Spleen (tissue), 11 donors: ENCODE results near the gene CRNN. TPM values are rescaled to one million over a fixed set of nuclear protein-coding genes. Genes with fewer than 3 reads are reported as not detected.

ENCODE experiments used
- DNase-seq: peaks from one replicate; pipeline ENCODE4 v3.0.0-alpha.2; 2020
- H3K27ac ChIP-seq, 8 donors: fragments of 200-600 bp; sonication (generic) in 7 of 8; 1 replicate in 4 of 8; 2 replicates in 4 of 8; pipeline versions ENCODE4 v1.5.0 to v1.8.0; 2016 to 2021; ENCODE audit warnings: inconsistent platforms in 4 of 8, mild to moderate bottlenecking in 4 of 8, moderate library complexity in 1 of 8
- H3K27me3 ChIP-seq, 7 donors: fragments of 200-600 bp; sonication (generic) in 6 of 7; replicated peaks in 1 of 7; 1 replicate in 4 of 7; 2 replicates in 3 of 7; pipeline versions ENCODE4 v1.5.0 to v1.8.0; 2016 to 2021; ENCODE audit warnings: inconsistent platforms in 3 of 7, mild to moderate bottlenecking in 1 of 7
- H3K36me3 ChIP-seq, 6 donors: fragments of 200-600 bp; sonication (generic) in 5 of 6; 1 replicate in 4 of 6; 2 replicates in 2 of 6; pipeline versions ENCODE4 v1.5.0 to v1.8.0; 2016 to 2021; ENCODE audit warnings: inconsistent platforms in 2 of 6
- H3K4me1 ChIP-seq, 6 donors: fragments of 200-600 bp; sonication (generic) in 5 of 6; 1 replicate in 3 of 6; 2 replicates in 3 of 6; pipeline versions ENCODE4 v1.5.0 to v1.8.0; 2016 to 2021; ENCODE audit warnings: inconsistent platforms in 3 of 6
- H3K4me3 ChIP-seq, 8 donors: fragments of 200-600 bp; sonication (generic) in 7 of 8; 1 replicate in 4 of 8; 2 replicates in 4 of 8; pipeline versions ENCODE4 v1.5.0 to v1.8.0; 2016 to 2021; ENCODE audit warnings: inconsistent platforms in 4 of 8, mild to moderate bottlenecking in 4 of 8, moderate library complexity in 2 of 8
- H3K9me3 ChIP-seq, 8 donors: fragments of 200-600 bp; sonication (generic) in 7 of 8; 1 replicate in 4 of 8; 2 replicates in 4 of 8; pipeline versions ENCODE4 v1.5.0 to v1.8.0; 2016 to 2021; ENCODE audit warnings: inconsistent platforms in 4 of 8
- POLR2A ChIP-seq, 3 donors: fragments of 450-650 bp; IDR thresholded peaks; one replicate each; pipeline ENCODE4 v1.5.1; 2017; ENCODE audit warnings: antibody characterized with exemption in 3 of 3, mild to moderate bottlenecking in 1 of 3
- POLR2AphosphoS5 ChIP-seq, 3 donors: sonication (generic); formaldehyde crosslinking; IDR thresholded peaks; one replicate each; pipeline ENCODE4 v1.5.1; 2017; ENCODE audit warnings: antibody characterized with exemption in 3 of 3
- WGBS, 5 donors: extraction: QIAGEN DNeasy Blood & Tissue Kit in 3 of 5; methylation state at CpG; one replicate each; pipeline versions ENCODE4 v1.1.5 to v1.1.7; 2013 to 2018; 5-methylcytosine and 5-hydroxymethylcytosine counted together
- intact Hi-C: fragments of 100-400 bp; cut with DNase I; formaldehyde crosslinking; loops from one replicate; pipeline ENCODE4 v1.15.0; 2023; ENCODE audit warnings: low total_unique reads
- polyA plus RNA-seq, 3 donors: library from polyadenylated mRNA; stranded (reverse); fragments of 200-250 nt; gene quantifications; one replicate each; pipeline ENCODE4 v1.2.1, GENCODE V29; 2013
- total RNA-seq, 7 donors: library from RNA; depleted of rRNA in 3 of 7; stranded (reverse); fragments of >200 nt in 3 of 7; fragmentation: NEBNext Ultra II Directional in 4 of 7; extraction: Animal tissue kit (Norgen Biotek cat#: 25700) in 4 of 7; gene quantifications; one replicate each; pipeline versions ENCODE4 v1.1.0 to v1.2.1, GENCODE V29; 2016 to 2021
- TF ChIP-seq, protein P1 (sequence below), 11 experiments: fragments of 200-600 bp in 7 of 11; fragments of 450-650 bp in 4 of 11; sonication (generic) in 4 of 11; IDR thresholded peaks in 8 of 11; conservative IDR thresholded peaks in 3 of 11; 1 replicate in 7 of 11; 2 replicates in 4 of 11; pipeline versions ENCODE4 v1.4.0 to v1.8.0; 2016 to 2021; ENCODE audit warnings: antibody characterized with exemption in 11 of 11, inconsistent platforms in 4 of 11, mild to moderate bottlenecking in 1 of 11
- donor health status: healthy with polysubstance abuse.
- donor health status: DM: no; HTN: no; CAD: no; lungs with moderate emphysema.
- donor health status: DM: no; HTN: no; CAD: no.
- donor health status: Bipolar disorder and iron deficiency.
- donor health status: healthy.
- donor health status: DM: no; HTN: no; CAD: no.
- donor health status: DM: yes; HTN: yes; CAD: no.

CRNN gene
- total and polyA plus RNA-seq, 10 donors, result 0.11 to 2.2 (median 0.39) TPM; not detected in 7

DNA sequence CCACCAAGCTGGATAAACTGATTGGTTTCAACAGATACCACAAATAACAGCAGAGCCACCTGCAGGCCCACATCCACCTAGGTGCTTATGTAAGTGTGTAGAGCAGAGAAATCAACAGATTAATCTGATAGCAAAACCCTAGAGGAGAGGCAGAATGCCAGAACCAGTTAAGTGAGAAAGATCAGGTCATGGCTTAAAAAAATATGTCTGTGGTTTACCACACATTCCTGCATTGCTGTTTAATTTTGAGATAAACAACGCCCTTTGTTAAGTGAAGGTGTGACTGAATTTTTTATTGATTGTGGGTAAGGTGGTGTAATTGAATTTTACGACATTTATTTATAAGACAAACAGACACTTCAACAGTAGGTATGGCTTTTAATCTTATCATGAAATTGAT is 21.2 kb downstream of the CRNN start:
- peaks cover 0 to 17% (median 0%) of the 10 kb centered on the region in 7 donors for H3K27me3 ChIP-seq
- no peaks in the 10 kb centered on the region for H3K36me3 ChIP-seq
- TF ChIP-seq POLR2AphosphoS5 (IDR thresholded peaks at IDR 0.05) (no peak), POLR2A (IDR thresholded peaks at IDR 0.05) (no peak)
- TF ChIP-seq, protein P1, sequence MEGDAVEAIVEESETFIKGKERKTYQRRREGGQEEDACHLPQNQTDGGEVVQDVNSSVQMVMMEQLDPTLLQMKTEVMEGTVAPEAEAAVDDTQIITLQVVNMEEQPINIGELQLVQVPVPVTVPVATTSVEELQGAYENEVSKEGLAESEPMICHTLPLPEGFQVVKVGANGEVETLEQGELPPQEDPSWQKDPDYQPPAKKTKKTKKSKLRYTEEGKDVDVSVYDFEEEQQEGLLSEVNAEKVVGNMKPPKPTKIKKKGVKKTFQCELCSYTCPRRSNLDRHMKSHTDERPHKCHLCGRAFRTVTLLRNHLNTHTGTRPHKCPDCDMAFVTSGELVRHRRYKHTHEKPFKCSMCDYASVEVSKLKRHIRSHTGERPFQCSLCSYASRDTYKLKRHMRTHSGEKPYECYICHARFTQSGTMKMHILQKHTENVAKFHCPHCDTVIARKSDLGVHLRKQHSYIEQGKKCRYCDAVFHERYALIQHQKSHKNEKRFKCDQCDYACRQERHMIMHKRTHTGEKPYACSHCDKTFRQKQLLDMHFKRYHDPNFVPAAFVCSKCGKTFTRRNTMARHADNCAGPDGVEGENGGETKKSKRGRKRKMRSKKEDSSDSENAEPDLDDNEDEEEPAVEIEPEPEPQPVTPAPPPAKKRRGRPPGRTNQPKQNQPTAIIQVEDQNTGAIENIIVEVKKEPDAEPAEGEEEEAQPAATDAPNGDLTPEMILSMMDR (IDR thresholded peaks at IDR 0.05 in 8 of 11, conservative IDR thresholded peaks at IDR 0.05 in 3 of 11), result no peak
- intact Hi-C loops, result no loop called here
- WGBS, 5 donors, result 27 to 52% (median 44%) methylated on average over 2 of the region's 2 CpGs
- DNase-seq, result no peak
- H3K27ac ChIP-seq, result no peak overlapping the region
- H3K4me1 ChIP-seq, result no peaks in the 10 kb centered on the region
- no peaks in the 10 kb centered on the region for H3K9me3 ChIP-seq
- no peak overlapping the region for H3K4me3 ChIP-seq

DNA sequence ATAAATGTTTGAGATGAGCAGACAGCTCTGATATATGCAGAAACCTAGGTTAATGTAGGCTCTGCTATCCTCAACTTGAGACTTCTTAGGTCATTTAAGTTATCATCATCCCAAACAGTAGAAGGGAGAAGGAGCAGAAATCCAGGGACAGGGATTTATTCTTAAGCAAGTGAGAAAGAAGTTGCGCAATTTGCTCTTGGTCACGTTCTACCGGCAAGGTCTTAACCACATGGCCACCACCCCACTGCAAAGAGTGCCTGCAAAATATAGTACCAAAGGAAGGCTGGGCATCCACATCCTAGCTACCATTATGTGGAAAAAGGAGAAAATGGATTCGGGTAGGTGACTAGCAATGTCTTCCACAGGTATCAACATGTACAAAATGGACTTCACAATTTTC is 25.2 kb downstream of the CRNN start:
- DNase-seq, result no peak
- TF ChIP-seq POLR2AphosphoS5 (IDR thresholded peaks at IDR 0.05), result no peak
- TF ChIP-seq, protein P1 (IDR thresholded peaks at IDR 0.05 in 8 of 11, conservative IDR thresholded peaks at IDR 0.05 in 3 of 11), result no peak
- TF ChIP-seq POLR2A (IDR thresholded peaks at IDR 0.05), result no peak
- H3K4me1 ChIP-seq, result no peaks in the 10 kb centered on the region
- H3K27ac ChIP-seq, result no peak overlapping the region
- H3K9me3 ChIP-seq, result no peaks in the 10 kb centered on the region
- H3K27me3 ChIP-seq, result peaks cover 0 to 15% (median 0%) of the 10 kb centered on the region in 7 donors
- no peaks in the 10 kb centered on the region for H3K36me3 ChIP-seq
- intact Hi-C loops, result no loop called here
- 57 to 74% (median 70%) methylated on average over 4 of the region's 4 CpGs for WGBS, 5 donors
- no peak overlapping the region for H3K4me3 ChIP-seq

DNA sequence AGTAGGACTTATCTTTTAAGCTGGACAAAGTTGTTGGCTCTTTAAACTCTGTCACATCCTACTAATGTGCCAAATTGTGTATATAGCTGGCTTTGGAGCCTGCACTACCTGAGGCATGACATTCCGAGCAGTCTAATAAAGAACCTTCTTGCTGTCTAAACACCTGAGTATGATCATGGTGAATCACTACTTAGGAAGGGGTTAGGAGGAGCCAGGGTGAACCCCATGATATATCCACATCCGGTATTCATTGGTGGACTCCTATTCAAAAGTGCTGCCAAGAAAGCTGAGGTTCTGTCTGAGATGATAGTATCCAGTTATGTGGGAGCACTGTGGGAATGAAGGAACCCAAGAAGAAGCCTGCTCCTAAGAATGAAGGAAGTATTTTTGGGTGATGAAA is 27.1 kb downstream of the CRNN start:
- TF ChIP-seq, protein P1 (IDR thresholded peaks at IDR 0.05 in 8 of 11, conservative IDR thresholded peaks at IDR 0.05 in 3 of 11), result no peak
- TF ChIP-seq POLR2AphosphoS5 (IDR thresholded peaks at IDR 0.05) (no peak), POLR2A (IDR thresholded peaks at IDR 0.05) (no peak)
- Histone ChIP-seq H3K9me3 (no peaks in the 10 kb centered on the region), H3K27ac (no peak overlapping the region), H3K4me1 (no peaks in the 10 kb centered on the region), H3K36me3 (no peaks in the 10 kb centered on the region), H3K27me3 (peaks cover 0 to 15% (median 0%) of the 10 kb centered on the region in 7 donors), H3K4me3 (no peak overlapping the region)
- DNase-seq, result no peak
- 83 to 93% (median 92%) methylated on average over 2 of the region's 2 CpGs for WGBS, 5 donors
- intact Hi-C loops, result no loop called here

DNA sequence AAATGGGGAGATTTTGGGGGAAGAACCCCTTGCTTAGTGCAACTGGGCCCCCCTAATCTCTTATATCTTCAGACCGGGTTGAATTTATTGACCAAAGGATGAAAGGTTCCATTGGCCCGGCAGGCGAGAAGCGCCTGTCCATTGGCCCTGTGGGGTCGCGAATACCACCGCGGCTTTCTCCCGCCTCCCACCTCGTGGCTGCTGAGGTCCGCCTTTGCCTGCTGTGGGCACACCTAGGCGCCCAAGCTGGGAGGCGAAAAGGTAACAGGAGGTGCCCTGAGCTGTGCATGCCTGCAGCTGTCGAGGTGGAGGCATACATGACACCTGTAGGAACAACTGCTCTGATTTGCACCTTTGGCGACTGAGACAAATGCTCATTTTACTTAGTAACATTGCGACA is 33.1 kb downstream of the CRNN start:
- no peak overlapping the region for H3K27ac ChIP-seq
- H3K4me1 ChIP-seq, result no peaks in the 10 kb centered on the region
- H3K27me3 ChIP-seq, result peaks cover 0 to 5% (median 0%) of the 10 kb centered on the region in 7 donors
- no peak overlapping the region for H3K4me3 ChIP-seq
- no peak for TF ChIP-seq POLR2AphosphoS5 (IDR thresholded peaks at IDR 0.05)
- WGBS, 5 donors, result 74 to 85% (median 80%) methylated on average over 16 of the region's 16 CpGs
- intact Hi-C loops, result no loop called here
- DNase-seq, result no peak
- no peaks in the 10 kb centered on the region for H3K36me3 ChIP-seq
- no peaks in the 10 kb centered on the region for H3K9me3 ChIP-seq

DNA sequence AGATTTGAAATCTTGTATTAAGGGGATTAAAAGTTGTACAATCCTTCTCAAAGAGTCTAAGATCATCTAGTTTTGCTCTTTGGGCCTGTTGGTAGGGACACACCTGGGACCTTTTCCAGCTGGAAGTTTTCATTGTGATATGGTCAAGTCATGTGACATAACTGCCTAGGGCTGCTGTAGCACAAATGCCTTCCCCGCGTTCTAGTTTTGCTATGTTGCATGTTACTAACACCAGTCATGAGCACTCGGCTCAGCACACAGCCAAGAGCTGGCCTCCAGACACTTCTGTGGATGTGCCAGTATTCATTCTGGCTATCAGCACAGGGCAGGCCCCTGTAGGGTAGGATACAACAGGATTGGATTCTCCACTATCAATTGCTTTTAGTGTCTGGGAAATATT is 39.6 kb downstream of the CRNN start:
- no peak overlapping the region for H3K27ac ChIP-seq
- 76 to 94% (median 82%) methylated on average over 3 of the region's 3 CpGs for WGBS, 5 donors
- H3K9me3 ChIP-seq, result peaks cover 0 to 11% (median 7%) of the 10 kb centered on the region in 8 donors
- TF ChIP-seq, protein P1 (IDR thresholded peaks at IDR 0.05 in 8 of 11, conservative IDR thresholded peaks at IDR 0.05 in 3 of 11), result no peak
- TF ChIP-seq POLR2AphosphoS5 (IDR thresholded peaks at IDR 0.05) (no peak), POLR2A (IDR thresholded peaks at IDR 0.05) (no peak)
- DNase-seq, result no peak
- intact Hi-C loops, result no loop called here
- no peak overlapping the region for H3K4me3 ChIP-seq
- H3K36me3 ChIP-seq, result no peaks in the 10 kb centered on the region
- no peaks in the 10 kb centered on the region for H3K4me1 ChIP-seq
- no peaks in the 10 kb centered on the region for H3K27me3 ChIP-seq
